ENCODE results near the gene TBX3.
"Not testable (repeated sequence)": the region's sequence is repeated elsewhere in the genome, so short reads cannot be mapped to it uniquely, and the experiment has no call there.

DNA sequence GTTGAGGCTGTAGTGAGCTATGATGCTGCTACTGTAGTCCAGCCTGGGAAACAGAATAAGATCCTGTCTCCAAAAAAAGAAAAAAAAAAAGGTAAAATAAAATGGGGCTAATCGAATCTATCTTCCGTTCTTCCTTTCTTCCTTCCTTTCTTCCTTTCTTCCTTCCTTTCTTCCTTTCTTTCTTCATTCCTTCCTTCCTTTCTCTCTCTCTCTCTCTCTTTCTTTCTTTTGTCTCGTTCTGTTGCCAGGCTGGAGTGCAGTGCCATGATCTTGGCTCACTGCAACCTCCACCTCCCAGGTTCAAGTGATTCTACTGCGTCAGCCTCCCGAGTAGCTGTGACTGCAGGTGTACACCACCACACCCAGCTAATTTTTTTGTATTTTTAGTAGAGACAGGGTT lies 24.6 kb upstream of the TBX3 start:
- TF ChIP-seq, protein P1, sequence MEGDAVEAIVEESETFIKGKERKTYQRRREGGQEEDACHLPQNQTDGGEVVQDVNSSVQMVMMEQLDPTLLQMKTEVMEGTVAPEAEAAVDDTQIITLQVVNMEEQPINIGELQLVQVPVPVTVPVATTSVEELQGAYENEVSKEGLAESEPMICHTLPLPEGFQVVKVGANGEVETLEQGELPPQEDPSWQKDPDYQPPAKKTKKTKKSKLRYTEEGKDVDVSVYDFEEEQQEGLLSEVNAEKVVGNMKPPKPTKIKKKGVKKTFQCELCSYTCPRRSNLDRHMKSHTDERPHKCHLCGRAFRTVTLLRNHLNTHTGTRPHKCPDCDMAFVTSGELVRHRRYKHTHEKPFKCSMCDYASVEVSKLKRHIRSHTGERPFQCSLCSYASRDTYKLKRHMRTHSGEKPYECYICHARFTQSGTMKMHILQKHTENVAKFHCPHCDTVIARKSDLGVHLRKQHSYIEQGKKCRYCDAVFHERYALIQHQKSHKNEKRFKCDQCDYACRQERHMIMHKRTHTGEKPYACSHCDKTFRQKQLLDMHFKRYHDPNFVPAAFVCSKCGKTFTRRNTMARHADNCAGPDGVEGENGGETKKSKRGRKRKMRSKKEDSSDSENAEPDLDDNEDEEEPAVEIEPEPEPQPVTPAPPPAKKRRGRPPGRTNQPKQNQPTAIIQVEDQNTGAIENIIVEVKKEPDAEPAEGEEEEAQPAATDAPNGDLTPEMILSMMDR (IDR thresholded peaks at IDR 0.05; ENCODE audit: low read depth, low read length, missing input control): not testable (repeated sequence)
- TF ChIP-seq, protein P2, sequence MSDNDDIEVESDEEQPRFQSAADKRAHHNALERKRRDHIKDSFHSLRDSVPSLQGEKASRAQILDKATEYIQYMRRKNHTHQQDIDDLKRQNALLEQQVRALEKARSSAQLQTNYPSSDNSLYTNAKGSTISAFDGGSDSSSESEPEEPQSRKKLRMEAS (IDR thresholded peaks at IDR 0.05): not testable (repeated sequence)
- TF ChIP-seq ZBTB33 (IDR thresholded peaks at IDR 0.05); TAF1 (conservative IDR thresholded peaks at IDR 0.05); GABPA (IDR thresholded peaks at IDR 0.05 in 1 of 2, conservative IDR thresholded peaks at IDR 0.05 in 1 of 2); JUND (IDR thresholded peaks at IDR 0.05); RXRA (IDR thresholded peaks at IDR 0.05); RAD21 (IDR thresholded peaks at IDR 0.05); YY1 (IDR thresholded peaks at IDR 0.05); EGR1 (IDR thresholded peaks at IDR 0.05; ENCODE audit: low read depth in 2 of 2); NR2F2 (IDR thresholded peaks at IDR 0.05): not testable (repeated sequence)
- TF ChIP-seq, protein P3, sequence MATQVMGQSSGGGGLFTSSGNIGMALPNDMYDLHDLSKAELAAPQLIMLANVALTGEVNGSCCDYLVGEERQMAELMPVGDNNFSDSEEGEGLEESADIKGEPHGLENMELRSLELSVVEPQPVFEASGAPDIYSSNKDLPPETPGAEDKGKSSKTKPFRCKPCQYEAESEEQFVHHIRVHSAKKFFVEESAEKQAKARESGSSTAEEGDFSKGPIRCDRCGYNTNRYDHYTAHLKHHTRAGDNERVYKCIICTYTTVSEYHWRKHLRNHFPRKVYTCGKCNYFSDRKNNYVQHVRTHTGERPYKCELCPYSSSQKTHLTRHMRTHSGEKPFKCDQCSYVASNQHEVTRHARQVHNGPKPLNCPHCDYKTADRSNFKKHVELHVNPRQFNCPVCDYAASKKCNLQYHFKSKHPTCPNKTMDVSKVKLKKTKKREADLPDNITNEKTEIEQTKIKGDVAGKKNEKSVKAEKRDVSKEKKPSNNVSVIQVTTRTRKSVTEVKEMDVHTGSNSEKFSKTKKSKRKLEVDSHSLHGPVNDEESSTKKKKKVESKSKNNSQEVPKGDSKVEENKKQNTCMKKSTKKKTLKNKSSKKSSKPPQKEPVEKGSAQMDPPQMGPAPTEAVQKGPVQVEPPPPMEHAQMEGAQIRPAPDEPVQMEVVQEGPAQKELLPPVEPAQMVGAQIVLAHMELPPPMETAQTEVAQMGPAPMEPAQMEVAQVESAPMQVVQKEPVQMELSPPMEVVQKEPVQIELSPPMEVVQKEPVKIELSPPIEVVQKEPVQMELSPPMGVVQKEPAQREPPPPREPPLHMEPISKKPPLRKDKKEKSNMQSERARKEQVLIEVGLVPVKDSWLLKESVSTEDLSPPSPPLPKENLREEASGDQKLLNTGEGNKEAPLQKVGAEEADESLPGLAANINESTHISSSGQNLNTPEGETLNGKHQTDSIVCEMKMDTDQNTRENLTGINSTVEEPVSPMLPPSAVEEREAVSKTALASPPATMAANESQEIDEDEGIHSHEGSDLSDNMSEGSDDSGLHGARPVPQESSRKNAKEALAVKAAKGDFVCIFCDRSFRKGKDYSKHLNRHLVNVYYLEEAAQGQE (IDR thresholded peaks at IDR 0.05): not testable (repeated sequence)

Data from liver (tissue), 3 donors.